NB4 (cell line): Measurements from ENCODE around the gene EPB41L4A.

Source experiments
- DNase-seq: peaks from one replicate; pipeline ENCODE4 v3.0.0; 2010; ENCODE audit warnings: low read depth
- H3K4me3 ChIP-seq: one replicate; pipeline ENCODE4 v1.5.1; 2011; ENCODE audit warnings: mild to moderate bottlenecking, low read depth, low read length, moderate library complexity
- CTCF ChIP-seq: IDR thresholded peaks from one replicate; pipeline ENCODE4 v1.5.1; 2012; ENCODE audit warnings: low read depth, low read length
- MAX ChIP-seq: IDR thresholded peaks from 2 replicates; pipeline ENCODE4 v1.6.1; 2011; ENCODE audit warnings: low read depth, low read length
- MYC ChIP-seq: IDR thresholded peaks from 2 replicates; pipeline ENCODE4 v1.6.1; 2011; ENCODE audit warnings: low read depth, low read length
- POLR2A ChIP-seq: IDR thresholded peaks from 2 replicates; pipeline ENCODE4 v1.6.1; 2011; ENCODE audit warnings: mild to moderate bottlenecking; ENCODE audit not compliant: insufficient read length; ENCODE audit errors: extremely low read depth

EPB41L4A gene

DNA sequence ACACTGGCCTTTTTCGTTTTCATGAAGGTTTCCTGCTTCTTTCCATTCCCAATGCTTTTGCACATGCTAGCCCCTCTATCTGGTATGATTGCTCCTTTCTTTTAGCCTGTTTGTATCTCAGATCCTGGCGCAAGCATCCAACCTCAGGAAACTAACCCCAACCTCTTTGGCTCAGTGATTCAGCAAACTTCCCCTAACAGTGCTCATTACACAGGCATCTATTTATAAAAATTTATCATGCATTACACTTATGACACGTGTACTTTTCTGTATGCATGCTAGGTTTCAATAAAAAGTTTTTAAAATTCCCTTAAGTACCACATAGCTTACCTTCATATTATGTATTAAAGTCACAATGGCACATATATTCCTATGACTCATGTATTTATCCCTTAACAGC is 218.9 kb downstream of the EPB41L4A start:
- no peak for DNase-seq
- TF ChIP-seq MAX (no peak), CTCF (no peak), MYC (no peak), POLR2A (no peak)
- no peak overlapping the region for H3K4me3 ChIP-seq

DNA sequence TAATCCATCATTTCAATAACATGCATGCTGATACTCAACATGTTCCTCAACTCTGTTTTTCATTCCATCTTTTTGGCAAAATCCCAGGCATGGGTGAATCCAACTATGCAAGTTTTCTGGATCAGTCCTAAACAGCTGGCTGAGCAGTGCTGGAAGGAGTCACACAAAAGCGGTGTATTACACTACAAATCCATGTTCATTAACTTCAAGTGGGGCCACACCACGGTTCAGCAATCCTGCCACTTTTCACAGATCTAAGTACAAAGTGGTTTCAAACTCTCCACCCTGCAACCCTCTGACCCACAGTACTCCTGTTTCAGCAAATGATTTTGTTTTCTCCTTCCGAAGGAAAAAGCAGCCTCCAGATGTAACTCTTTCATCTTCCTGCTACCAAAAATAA is 222.5 kb downstream of the EPB41L4A start:
- no peak overlapping the region for H3K4me3 ChIP-seq
- TF ChIP-seq MAX, result no peak
- no peak for TF ChIP-seq MYC
- TF ChIP-seq POLR2A, result no peak
- no peak for TF ChIP-seq CTCF
- DNase-seq, result no peak

DNA sequence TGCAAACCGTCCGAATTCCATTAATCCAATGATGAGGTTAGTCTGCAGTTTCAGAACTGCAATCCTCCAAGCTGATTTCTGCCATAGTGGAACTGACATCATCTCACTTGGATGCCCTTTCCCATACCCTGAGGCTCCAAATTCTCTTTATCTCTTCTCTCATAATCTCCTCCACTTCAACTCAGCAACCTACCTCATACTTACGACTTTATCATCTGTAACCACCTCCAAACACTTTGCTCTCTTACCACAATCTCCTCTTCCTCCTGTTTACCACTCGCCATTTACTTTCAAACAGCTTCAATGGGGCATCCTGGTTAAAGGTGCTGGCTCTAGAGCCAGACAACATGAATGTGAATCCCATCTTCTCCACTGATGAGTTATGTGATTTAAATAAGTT is 223.2 kb downstream of the EPB41L4A start:
- no peak overlapping the region for H3K4me3 ChIP-seq
- TF ChIP-seq MYC (no peak), MAX (no peak), POLR2A (no peak), CTCF (no peak)
- DNase-seq, result no peak

DNA sequence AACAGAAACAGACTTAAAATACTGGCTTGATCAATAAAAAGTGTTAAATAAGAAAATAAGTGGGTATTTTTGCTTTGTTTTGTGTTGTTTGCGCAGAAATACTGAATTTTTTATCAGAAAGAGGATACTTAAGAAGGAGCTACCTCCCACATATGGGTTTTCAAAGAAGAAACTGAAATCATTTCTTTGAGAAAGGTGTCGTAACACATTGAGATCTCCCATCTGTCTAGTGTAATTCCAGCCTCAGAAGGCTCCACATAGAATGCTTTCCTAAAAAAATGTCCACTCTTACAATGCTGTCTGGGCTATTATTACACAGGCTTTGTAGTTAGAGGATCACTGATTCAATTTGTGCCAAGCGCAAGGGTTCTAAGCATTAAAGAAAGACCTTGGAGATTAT is 226.2 kb downstream of the EPB41L4A start:
- no peak overlapping the region for H3K4me3 ChIP-seq
- DNase-seq, result no peak
- no peak for TF ChIP-seq CTCF
- TF ChIP-seq POLR2A, result no peak
- no peak for TF ChIP-seq MAX
- no peak for TF ChIP-seq MYC

GRCh38 chr5:112192072-112192471 is 227.0 kb downstream of the EPB41L4A start:
- no peak for TF ChIP-seq MYC
- TF ChIP-seq POLR2A, result no peak
- TF ChIP-seq MAX, result no peak
- TF ChIP-seq CTCF, result no peak
- no peak for DNase-seq

GRCh38 chr5:112189391-112189790 is 229.7 kb downstream of the EPB41L4A start:
- no peak overlapping the region for H3K4me3 ChIP-seq
- DNase-seq, result no peak
- TF ChIP-seq MYC (no peak), MAX (no peak), CTCF (no peak), POLR2A (no peak)

More at GRCh38 chr5:112192072-112192471, 227.0 kb downstream of the EPB41L4A start:
- H3K4me3 ChIP-seq, result no peak overlapping the region
